HepG2 (cell line): Measurements from ENCODE around the gene LTK. TPM values are rescaled to one million over a fixed set of nuclear protein-coding genes. Genes with fewer than 3 reads are reported as not detected.

Source experiments
- GABPA ChIP-seq, 2 experiments: IDR thresholded peaks; 2 replicates each; pipeline ENCODE4 v1.6.1; 2011 to 2016; ENCODE audit warnings: low read depth in 2 of 2, low read length in 1 of 2, missing biosample characterization in 1 of 2, missing genetic modification characterization in 1 of 2
- IRF2 ChIP-seq: IDR thresholded peaks from 2 replicates; pipeline ENCODE4 v1.6.1; 2018; ENCODE audit warnings: missing genetic modification reagents, missing compliant biosample characterization
- KDM2A ChIP-seq: sonication (generic); formaldehyde crosslinking; IDR thresholded peaks from 2 replicates; pipeline ENCODE4 v1.4.0; 2020; ENCODE audit warnings: low read depth, missing genetic modification reagents, borderline replicate concordance
- PAX8 ChIP-seq: sonication (generic); formaldehyde crosslinking; IDR thresholded peaks from 2 replicates; pipeline ENCODE4 v1.8.0; 2022; ENCODE audit warnings: mild to moderate bottlenecking, missing genetic modification reagents, borderline replicate concordance
- RCOR2 ChIP-seq: IDR thresholded peaks from 2 replicates; pipeline ENCODE4 v1.6.1; 2016; ENCODE audit warnings: missing biosample characterization, missing genetic modification reagents
- TRIM24 ChIP-seq: sonication (generic); formaldehyde crosslinking; IDR thresholded peaks from 2 replicates; pipeline ENCODE4 v1.8.0; 2022; ENCODE audit warnings: mild to moderate bottlenecking, missing genetic modification reagents
- XRCC5 ChIP-seq: fragments of 200-400 bp; formaldehyde crosslinking; optimal IDR thresholded peaks from 2 replicates; pipeline ENCODE3; 2017; ENCODE audit warnings: mild to moderate bottlenecking, low read length
- ZNF12 ChIP-seq: sonication (generic); formaldehyde crosslinking; IDR thresholded peaks from 2 replicates; pipeline ENCODE4 v1.5.0; 2020; ENCODE audit warnings: missing genetic modification reagents
- ZNF136 ChIP-seq: sonication (generic); formaldehyde crosslinking; IDR thresholded peaks from 2 replicates; pipeline ENCODE4 v1.8.1; 2022; ENCODE audit warnings: low read depth, mild to moderate bottlenecking, moderate library complexity, missing genetic modification reagents
- ZNF335 ChIP-seq: sonication (generic); formaldehyde crosslinking; IDR thresholded peaks from 2 replicates; pipeline ENCODE4 v1.4.0; 2020; ENCODE audit warnings: missing genetic modification reagents
- ZNF768 ChIP-seq: sonication (generic); formaldehyde crosslinking; IDR thresholded peaks from 2 replicates; pipeline ENCODE4 v1.4.0; 2020; ENCODE audit warnings: missing genetic modification reagents
- ZNF773 ChIP-seq: sonication (generic); formaldehyde crosslinking; IDR thresholded peaks from 2 replicates; pipeline ENCODE4 v1.4.0; 2020; ENCODE audit warnings: missing genetic modification reagents, borderline replicate concordance
- ZNF883 ChIP-seq: sonication (generic); formaldehyde crosslinking; IDR thresholded peaks from 2 replicates; pipeline ENCODE4 v1.5.1; 2020; ENCODE audit warnings: mild to moderate bottlenecking, missing genetic modification reagents; ENCODE audit errors: not compliant biosample characterization
- ZNF891 ChIP-seq: sonication (generic); formaldehyde crosslinking; IDR thresholded peaks from 2 replicates; pipeline ENCODE4 v1.5.0; 2020; ENCODE audit warnings: mild to moderate bottlenecking, missing genetic modification reagents
- polyA plus RNA-seq, 8 experiments: library from polyadenylated mRNA; depleted of rRNA in 3 of 8; stranded (reverse) in 7 of 8; unstranded in 1 of 8; fragments of >200 nt; fragmentation: Illumina TruSeq in 4 of 8; extraction: Trizol in 4 of 8; gene quantifications; 2 replicates each; pipeline versions ENCODE4 v1.2.1 to v1.2.3, GENCODE V29; 2011 to 2016; ENCODE audit warnings: low read depth in 4 of 8, missing spikeins in 1 of 8, mixed read lengths in 1 of 8; ENCODE audit not compliant: insufficient read depth in 1 of 8
- total RNA-seq, 5 experiments: library from RNA; depleted of rRNA; stranded (reverse); fragments of >200 nt; fragmentation: Illumina TruSeq; extraction: Trizol; gene quantifications; 2 replicates each; pipeline ENCODE4 v1.2.3, GENCODE V29; 2016; ENCODE audit warnings: low read depth in 1 of 5
- TF ChIP-seq, protein P1 (sequence below): IDR thresholded peaks from 2 replicates; pipeline ENCODE4 v1.6.1; 2016
- TF ChIP-seq, protein P2 (sequence below): sonication (generic); formaldehyde crosslinking; IDR thresholded peaks from 2 replicates; pipeline ENCODE4 v1.5.0; 2020; ENCODE audit warnings: mild to moderate bottlenecking, low read depth, missing genetic modification reagents, borderline replicate concordance
- TF ChIP-seq, protein P3 (sequence below): sonication (generic); formaldehyde crosslinking; IDR thresholded peaks from 2 replicates; pipeline ENCODE4 v1.5.0; 2020; ENCODE audit warnings: mild to moderate bottlenecking, missing genetic modification reagents
- TF ChIP-seq, protein P4 (sequence below): sonication (generic); formaldehyde crosslinking; IDR thresholded peaks from 2 replicates; pipeline ENCODE4 v1.4.0; 2020; ENCODE audit warnings: missing genetic modification reagents, borderline replicate concordance

LTK gene
- total and polyA plus RNA-seq, 2 of the 13 experiments (the other 11 are each of a cell fraction or from before 2014, with no cell fraction given): 0.01 TPM; not detected in 1

DNA sequence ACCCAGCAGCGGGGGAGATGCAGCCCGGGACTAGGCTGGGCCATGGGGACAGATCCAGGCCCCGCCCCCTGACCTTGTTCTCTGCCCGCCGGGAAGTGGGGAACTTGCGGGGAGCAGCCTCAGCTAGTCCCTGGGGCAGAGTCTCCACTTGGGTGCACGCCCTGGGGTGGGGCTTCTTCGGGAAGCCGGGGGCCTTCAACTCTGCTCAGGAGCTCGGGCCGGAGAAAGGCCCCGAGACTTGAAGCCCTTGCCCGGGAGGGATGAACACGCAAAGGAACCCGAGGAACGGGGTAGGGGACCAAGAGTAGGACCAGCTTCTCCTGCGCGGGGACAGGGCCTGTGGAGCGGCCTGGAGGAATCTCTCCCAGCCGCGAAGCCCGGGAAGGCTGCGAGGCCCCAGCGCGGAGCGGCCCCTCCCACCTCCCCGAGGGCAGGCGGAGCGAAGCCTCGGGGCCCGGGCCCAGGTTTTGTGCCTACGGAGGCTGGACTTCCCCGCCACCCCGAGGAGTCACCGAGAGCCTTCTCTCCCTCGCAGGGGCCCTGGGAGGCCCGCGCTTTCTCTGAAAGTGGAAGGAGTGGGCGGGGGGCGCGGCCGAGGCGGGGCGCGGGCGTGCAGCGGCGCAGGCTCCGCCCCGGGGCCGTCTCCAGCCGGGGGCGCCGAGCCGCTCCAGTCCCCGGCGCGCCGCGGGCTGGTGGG is 20.3 kb downstream of the LTK start, which contains the start of gene ITPKA (continued):
- TF ChIP-seq, protein P1, sequence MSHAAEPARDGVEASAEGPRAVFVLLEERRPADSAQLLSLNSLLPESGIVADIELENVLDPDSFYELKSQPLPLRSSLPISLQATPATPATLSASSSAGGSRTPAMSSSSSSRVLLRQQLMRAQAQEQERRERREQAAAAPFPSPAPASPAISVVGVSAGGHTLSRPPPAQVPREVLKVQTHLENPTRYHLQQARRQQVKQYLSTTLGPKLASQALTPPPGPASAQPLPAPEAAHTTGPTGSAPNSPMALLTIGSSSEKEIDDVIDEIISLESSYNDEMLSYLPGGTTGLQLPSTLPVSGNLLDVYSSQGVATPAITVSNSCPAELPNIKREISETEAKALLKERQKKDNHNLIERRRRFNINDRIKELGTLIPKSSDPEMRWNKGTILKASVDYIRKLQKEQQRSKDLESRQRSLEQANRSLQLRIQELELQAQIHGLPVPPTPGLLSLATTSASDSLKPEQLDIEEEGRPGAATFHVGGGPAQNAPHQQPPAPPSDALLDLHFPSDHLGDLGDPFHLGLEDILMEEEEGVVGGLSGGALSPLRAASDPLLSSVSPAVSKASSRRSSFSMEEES (CRISPR knock-in tag): no peak; the same call in 1 of the 2 replicates
- TF ChIP-seq, protein P2, sequence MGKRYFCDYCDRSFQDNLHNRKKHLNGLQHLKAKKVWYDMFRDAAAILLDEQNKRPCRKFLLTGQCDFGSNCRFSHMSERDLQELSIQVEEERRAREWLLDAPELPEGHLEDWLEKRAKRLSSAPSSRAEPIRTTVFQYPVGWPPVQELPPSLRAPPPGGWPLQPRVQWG: no peak
- TF ChIP-seq IRF2 (CRISPR knock-in tag) (no peak; the same call in 1 of the 2 replicates), ZNF136 (CRISPR knock-in tag) (0 out of 2 replicates have a peak, but pooled peaks have one; percentile 28), ZNF891 (CRISPR knock-in tag) (peak; percentile 75), XRCC5 (peak; percentile 43), ZNF768 (CRISPR knock-in tag) (0 out of 2 replicates have a peak, but pooled peaks have one; percentile 22), RCOR2 (CRISPR knock-in tag) (0 out of 2 replicates have a peak, but pooled peaks have one; percentile 69), KDM2A (CRISPR knock-in tag) (peak; percentile 65; the same call in 1 of the 2 replicates), TRIM24 (CRISPR knock-in tag) (no peak), ZNF335 (no peak), ZNF12 (CRISPR knock-in tag) (peak; percentile 57; the same call in 1 of the 2 replicates), GABPA (IDR thresholded peaks at IDR 0.05; ENCODE audit: low read depth, low read length) (no peak), GABPA (CRISPR knock-in tag; IDR thresholded peaks at IDR 0.05; ENCODE audit: low read depth) (0 out of 2 replicates have a peak, but pooled peaks have one; percentile 18), ZNF773 (CRISPR knock-in tag) (no peak), PAX8 (CRISPR knock-in tag) (peak; percentile 82; the same call in 1 of the 2 replicates), ZNF883 (CRISPR knock-in tag) (peak; percentile 56)
- TF ChIP-seq, protein P3, sequence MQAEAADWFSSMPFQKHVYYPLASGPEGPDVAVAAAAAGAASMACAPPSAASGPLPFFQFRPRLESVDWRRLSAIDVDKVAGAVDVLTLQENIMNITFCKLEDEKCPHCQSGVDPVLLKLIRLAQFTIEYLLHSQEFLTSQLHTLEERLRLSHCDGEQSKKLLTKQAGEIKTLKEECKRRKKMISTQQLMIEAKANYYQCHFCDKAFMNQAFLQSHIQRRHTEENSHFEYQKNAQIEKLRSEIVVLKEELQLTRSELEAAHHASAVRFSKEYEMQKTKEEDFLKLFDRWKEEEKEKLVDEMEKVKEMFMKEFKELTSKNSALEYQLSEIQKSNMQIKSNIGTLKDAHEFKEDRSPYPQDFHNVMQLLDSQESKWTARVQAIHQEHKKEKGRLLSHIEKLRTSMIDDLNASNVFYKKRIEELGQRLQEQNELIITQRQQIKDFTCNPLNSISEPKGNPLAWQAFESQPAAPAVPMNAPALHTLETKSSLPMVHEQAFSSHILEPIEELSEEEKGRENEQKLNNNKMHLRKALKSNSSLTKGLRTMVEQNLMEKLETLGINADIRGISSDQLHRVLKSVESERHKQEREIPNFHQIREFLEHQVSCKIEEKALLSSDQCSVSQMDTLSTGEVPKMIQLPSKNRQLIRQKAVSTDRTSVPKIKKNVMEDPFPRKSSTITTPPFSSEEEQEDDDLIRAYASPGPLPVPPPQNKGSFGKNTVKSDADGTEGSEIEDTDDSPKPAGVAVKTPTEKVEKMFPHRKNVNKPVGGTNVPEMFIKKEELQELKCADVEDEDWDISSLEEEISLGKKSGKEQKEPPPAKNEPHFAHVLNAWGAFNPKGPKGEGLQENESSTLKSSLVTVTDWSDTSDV (CRISPR knock-in tag): no peak
- TF ChIP-seq, protein P4, sequence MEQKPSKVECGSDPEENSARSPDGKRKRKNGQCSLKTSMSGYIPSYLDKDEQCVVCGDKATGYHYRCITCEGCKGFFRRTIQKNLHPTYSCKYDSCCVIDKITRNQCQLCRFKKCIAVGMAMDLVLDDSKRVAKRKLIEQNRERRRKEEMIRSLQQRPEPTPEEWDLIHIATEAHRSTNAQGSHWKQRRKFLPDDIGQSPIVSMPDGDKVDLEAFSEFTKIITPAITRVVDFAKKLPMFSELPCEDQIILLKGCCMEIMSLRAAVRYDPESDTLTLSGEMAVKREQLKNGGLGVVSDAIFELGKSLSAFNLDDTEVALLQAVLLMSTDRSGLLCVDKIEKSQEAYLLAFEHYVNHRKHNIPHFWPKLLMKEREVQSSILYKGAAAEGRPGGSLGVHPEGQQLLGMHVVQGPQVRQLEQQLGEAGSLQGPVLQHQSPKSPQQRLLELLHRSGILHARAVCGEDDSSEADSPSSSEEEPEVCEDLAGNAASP: no peak
